ENCODE measurements around the gene DNAH6.
"Not testable (repeated sequence)": the region's sequence is repeated elsewhere in the genome, so short reads cannot be mapped to it uniquely, and the experiment has no call there.

Gene DNAH6

GRCh38 chr2:84532291-84532690 lies 16.0 kb downstream of the DNAH6 start:
- FAIRE-seq = no peak
- DNase-seq (ENCODE audit: insufficient read length, low spot score) = no peak

GRCh38 chr2:84534225-84534624 lies 17.9 kb downstream of the DNAH6 start:
- no peak for DNase-seq (ENCODE audit: insufficient read length, low spot score)
- FAIRE-seq = no peak
- TF ChIP-seq POU2F2 (IDR thresholded peaks at IDR 0.05; ENCODE audit: low read depth, low read length) (no peak), POLR2A (IDR thresholded peaks at IDR 0.05; ENCODE audit: low read depth, low read length) (no peak), POLR2AphosphoS5 (IDR thresholded peaks at IDR 0.05; ENCODE audit: low read depth, low read length) (no peak), PAX5 (IDR thresholded peaks at IDR 0.05; ENCODE audit: insufficient read depth, low read length, severe bottlenecking) (no peak), SPI1 (IDR thresholded peaks at IDR 0.05; ENCODE audit: low read depth, low read length) (no peak), TAF1 (IDR thresholded peaks at IDR 0.05; ENCODE audit: low read depth, low read length) (no peak)

More at GRCh38 chr2:84532291-84532690, 16.0 kb downstream of the DNAH6 start:
- TF ChIP-seq SPI1 (IDR thresholded peaks at IDR 0.05; ENCODE audit: low read depth, low read length) (no peak), PAX5 (IDR thresholded peaks at IDR 0.05; ENCODE audit: insufficient read depth, low read length, severe bottlenecking) (no peak)

- no peak for TF ChIP-seq POLR2AphosphoS5 (IDR thresholded peaks at IDR 0.05; ENCODE audit: low read depth, low read length)
- no peak for TF ChIP-seq POU2F2 (IDR thresholded peaks at IDR 0.05; ENCODE audit: low read depth, low read length)
- no peak for TF ChIP-seq SPI1 (IDR thresholded peaks at IDR 0.05; ENCODE audit: low read depth, low read length)
- TF ChIP-seq POLR2A (IDR thresholded peaks at IDR 0.05; ENCODE audit: low read depth, low read length) = no peak
- TF ChIP-seq TAF1 (IDR thresholded peaks at IDR 0.05; ENCODE audit: low read depth, low read length) = no peak
- no peak for TF ChIP-seq PAX5 (IDR thresholded peaks at IDR 0.05; ENCODE audit: insufficient read depth, low read length, severe bottlenecking)
- no peak for DNase-seq (ENCODE audit: insufficient read length, low spot score)
- FAIRE-seq = no peak
These were observed 21.0 kb downstream of the DNAH6 start for GRCh38 chr2:84537251-84537650.

- DNase-seq (ENCODE audit: insufficient read length, low spot score) (no peak), FAIRE-seq (no peak)
- TF ChIP-seq POLR2A (IDR thresholded peaks at IDR 0.05; ENCODE audit: low read depth, low read length) (no peak), PAX5 (IDR thresholded peaks at IDR 0.05; ENCODE audit: insufficient read depth, low read length, severe bottlenecking) (no peak), POLR2AphosphoS5 (IDR thresholded peaks at IDR 0.05; ENCODE audit: low read depth, low read length) (no peak)
These were observed 23.4 kb downstream of the DNAH6 start for GRCh38 chr2:84539729-84540128.

- DNase-seq (ENCODE audit: insufficient read length, low spot score) = no peak
- no peak for FAIRE-seq
- TF ChIP-seq POU2F2 (IDR thresholded peaks at IDR 0.05; ENCODE audit: low read depth, low read length) (no peak), PAX5 (IDR thresholded peaks at IDR 0.05; ENCODE audit: insufficient read depth, low read length, severe bottlenecking) (no peak), TAF1 (IDR thresholded peaks at IDR 0.05; ENCODE audit: low read depth, low read length) (no peak), POLR2A (IDR thresholded peaks at IDR 0.05; ENCODE audit: low read depth, low read length) (no peak), POLR2AphosphoS5 (IDR thresholded peaks at IDR 0.05; ENCODE audit: low read depth, low read length) (no peak), SPI1 (IDR thresholded peaks at IDR 0.05; ENCODE audit: low read depth, low read length) (no peak)
These were observed 28.7 kb downstream of the DNAH6 start for GRCh38 chr2:84545005-84545404.

- no peak for DNase-seq (ENCODE audit: insufficient read length, low spot score)
- TF ChIP-seq POU2F2 (IDR thresholded peaks at IDR 0.05; ENCODE audit: low read depth, low read length) (no peak), POLR2A (IDR thresholded peaks at IDR 0.05; ENCODE audit: low read depth, low read length) (no peak), SPI1 (IDR thresholded peaks at IDR 0.05; ENCODE audit: low read depth, low read length) (no peak), TAF1 (IDR thresholded peaks at IDR 0.05; ENCODE audit: low read depth, low read length) (no peak), PAX5 (IDR thresholded peaks at IDR 0.05; ENCODE audit: insufficient read depth, low read length, severe bottlenecking) (no peak), POLR2AphosphoS5 (IDR thresholded peaks at IDR 0.05; ENCODE audit: low read depth, low read length) (no peak)
These were observed 30.3 kb downstream of the DNAH6 start for GRCh38 chr2:84546551-84546950.

GRCh38 chr2:84548303-84548702 lies 32.0 kb downstream of the DNAH6 start:
- FAIRE-seq = no peak

More at GRCh38 chr2:84546551-84546950, 30.3 kb downstream of the DNAH6 start:
- no peak for FAIRE-seq

GRCh38 chr2:84550916-84551315 lies 34.6 kb downstream of the DNAH6 start:
- DNase-seq (ENCODE audit: insufficient read length, low spot score) (no peak), FAIRE-seq (no peak)
- TF ChIP-seq POLR2AphosphoS5 (IDR thresholded peaks at IDR 0.05; ENCODE audit: low read depth, low read length) = no peak
- TF ChIP-seq TAF1 (IDR thresholded peaks at IDR 0.05; ENCODE audit: low read depth, low read length) = no peak
- TF ChIP-seq SPI1 (IDR thresholded peaks at IDR 0.05; ENCODE audit: low read depth, low read length) = no peak
- no peak for TF ChIP-seq POU2F2 (IDR thresholded peaks at IDR 0.05; ENCODE audit: low read depth, low read length)
- TF ChIP-seq POLR2A (IDR thresholded peaks at IDR 0.05; ENCODE audit: low read depth, low read length) = no peak
- TF ChIP-seq PAX5 (IDR thresholded peaks at IDR 0.05; ENCODE audit: insufficient read depth, low read length, severe bottlenecking) = no peak

More at GRCh38 chr2:84548303-84548702, 32.0 kb downstream of the DNAH6 start:
- DNase-seq (ENCODE audit: insufficient read length, low spot score) = no peak
- no peak for TF ChIP-seq SPI1 (IDR thresholded peaks at IDR 0.05; ENCODE audit: low read depth, low read length)
- no peak for TF ChIP-seq TAF1 (IDR thresholded peaks at IDR 0.05; ENCODE audit: low read depth, low read length)
- no peak for TF ChIP-seq POLR2AphosphoS5 (IDR thresholded peaks at IDR 0.05; ENCODE audit: low read depth, low read length)
- TF ChIP-seq POLR2A (IDR thresholded peaks at IDR 0.05; ENCODE audit: low read depth, low read length) = no peak
- TF ChIP-seq PAX5 (IDR thresholded peaks at IDR 0.05; ENCODE audit: insufficient read depth, low read length, severe bottlenecking) = no peak
- no peak for TF ChIP-seq POU2F2 (IDR thresholded peaks at IDR 0.05; ENCODE audit: low read depth, low read length)

- not testable (repeated sequence) for DNase-seq (ENCODE audit: insufficient read length, low spot score); FAIRE-seq
These were observed 35.2 kb downstream of the DNAH6 start for GRCh38 chr2:84551526-84551925.

- TF ChIP-seq PAX5 (IDR thresholded peaks at IDR 0.05; ENCODE audit: insufficient read depth, low read length, severe bottlenecking) (no peak), POLR2A (IDR thresholded peaks at IDR 0.05; ENCODE audit: low read depth, low read length) (no peak), SPI1 (IDR thresholded peaks at IDR 0.05; ENCODE audit: low read depth, low read length) (no peak), TAF1 (IDR thresholded peaks at IDR 0.05; ENCODE audit: low read depth, low read length) (no peak), POU2F2 (IDR thresholded peaks at IDR 0.05; ENCODE audit: low read depth, low read length) (no peak), POLR2AphosphoS5 (IDR thresholded peaks at IDR 0.05; ENCODE audit: low read depth, low read length) (no peak)
- FAIRE-seq (no peak), DNase-seq (ENCODE audit: insufficient read length, low spot score) (no peak)
These were observed 39.9 kb downstream of the DNAH6 start for GRCh38 chr2:84556190-84556589.
